Epithelial cell of proximal tubule (primary cell): ENCODE measurements around the gene NAT9. TPM values are rescaled to one million over a fixed set of nuclear protein-coding genes. Genes with fewer than 3 reads are reported as not detected.

ENCODE experiments used
- DNase-seq: peaks from one replicate; pipeline ENCODE4 v3.0.0-alpha.2; 2011; ENCODE audit warnings: low read depth
- H3K4me3 ChIP-seq: 2 replicates; pipeline ENCODE4 v1.5.1; 2011; ENCODE audit warnings: low read depth, mild to moderate bottlenecking, low read length
- CTCF ChIP-seq: conservative IDR thresholded peaks from 2 replicates; pipeline ENCODE4 v1.5.1; 2012; ENCODE audit warnings: low read depth, mild to moderate bottlenecking, low read length
- total RNA-seq: library from RNA; depleted of rRNA; stranded (reverse); fragments of >200 nt; gene quantifications from 2 replicates; pipeline ENCODE4 v1.2.3, GENCODE V29; 2015

The NAT9 gene
- total RNA-seq, 1 donor from 2014 or later, result 24.5 TPM

DNA sequence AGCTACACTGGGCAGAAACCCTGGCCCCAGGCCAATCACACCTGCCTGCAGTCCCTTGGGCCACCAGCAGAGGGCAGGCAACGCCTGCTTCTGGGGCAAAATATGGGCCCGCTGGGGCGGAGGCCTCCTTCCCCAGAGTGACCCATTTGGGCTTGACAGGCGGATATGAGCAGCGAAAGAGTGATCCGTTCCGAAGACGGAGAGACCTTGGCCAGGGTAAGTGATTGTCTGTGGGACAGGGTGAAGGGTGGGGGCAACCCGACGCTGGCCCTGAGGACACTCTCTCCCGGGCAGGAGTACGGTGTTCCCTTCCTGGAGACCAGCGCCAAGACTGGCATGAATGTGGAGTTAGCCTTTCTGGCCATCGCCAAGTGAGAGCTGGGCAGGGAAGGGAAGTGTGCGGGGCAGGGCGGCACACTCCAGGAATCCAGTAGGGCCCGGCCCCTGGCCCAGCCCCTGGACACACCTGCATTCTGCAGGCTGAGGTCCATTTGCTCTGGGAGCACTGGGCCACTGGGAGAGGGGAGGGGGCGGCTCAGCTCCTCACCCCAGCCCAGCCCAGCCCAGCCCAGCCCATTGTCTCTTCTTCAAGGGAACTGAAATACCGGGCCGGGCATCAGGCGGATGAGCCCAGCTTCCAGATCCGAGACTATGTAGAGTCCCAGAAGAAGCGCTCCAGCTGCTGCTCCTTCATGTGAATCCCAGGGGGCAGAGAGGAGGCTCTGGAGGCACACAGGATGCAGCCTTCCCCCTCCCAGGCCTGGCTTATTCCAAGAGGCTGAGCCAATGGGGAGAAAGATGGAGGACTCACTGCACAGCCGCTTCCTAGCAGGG is 31.2 kb downstream of the NAT9 start:
- DNase-seq, result no peak
- H3K4me3 ChIP-seq, result peak overlapping the region; percentile 52
- TF ChIP-seq CTCF, result peak; percentile 100

GRCh38 chr17:74744349-74744713 is 31.8 kb downstream of the NAT9 start:
- no peak for DNase-seq
- no peak for TF ChIP-seq CTCF
- H3K4me3 ChIP-seq, result no peak overlapping the region

DNA sequence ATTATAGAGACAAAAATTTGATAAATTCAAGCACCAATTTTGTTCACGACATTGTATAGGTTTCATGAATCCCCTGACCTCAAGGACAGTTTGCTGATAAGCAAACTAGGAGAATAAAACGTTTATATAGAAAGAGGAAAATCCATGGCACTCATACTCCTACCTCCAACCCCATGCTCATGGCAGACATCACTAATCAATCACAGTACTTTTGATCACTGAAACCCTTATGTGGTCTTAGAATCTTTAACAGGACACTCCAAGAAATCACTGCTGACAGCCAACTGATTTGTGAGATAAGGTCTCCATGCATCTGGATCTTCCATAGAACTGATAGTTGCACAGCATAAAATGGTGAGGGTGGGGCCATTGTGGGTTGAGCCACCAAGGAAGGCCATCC is 32.4 kb downstream of the NAT9 start:
- DNase-seq, result no peak
- H3K4me3 ChIP-seq, result no peak overlapping the region
- no peak for TF ChIP-seq CTCF

DNA sequence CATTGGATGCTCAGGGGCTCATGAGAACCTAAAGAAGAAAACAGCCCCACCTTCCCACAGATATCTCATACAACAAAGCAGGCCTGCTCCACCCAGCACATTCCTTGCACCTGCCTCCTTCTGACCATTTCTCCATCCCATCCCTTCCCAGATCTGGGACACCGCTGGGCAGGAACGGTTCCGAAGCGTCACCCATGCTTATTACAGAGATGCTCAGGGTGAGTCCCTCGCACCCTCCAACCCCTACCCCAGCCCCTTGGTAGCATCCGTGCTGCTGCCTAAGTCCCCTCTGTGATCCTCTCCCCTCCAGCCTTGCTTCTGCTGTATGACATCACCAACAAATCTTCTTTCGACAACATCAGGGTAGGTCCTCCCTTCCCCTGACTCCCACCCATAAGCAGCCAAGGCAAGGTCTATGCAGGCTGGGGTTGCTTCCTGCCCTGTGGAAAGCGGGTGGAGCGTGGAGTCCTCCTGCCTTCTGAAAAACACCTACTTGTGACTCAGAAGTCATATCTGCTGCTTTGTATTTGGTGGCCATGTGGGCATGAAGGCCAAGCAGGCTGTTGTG is 33.1 kb downstream of the NAT9 start:
- DNase-seq, result no peak
- H3K4me3 ChIP-seq, result no peak overlapping the region
- no peak for TF ChIP-seq CTCF

- no peak for TF ChIP-seq CTCF
- H3K4me3 ChIP-seq, result no peak overlapping the region
- DNase-seq, result no peak
These were observed 34.0 kb downstream of the NAT9 start for GRCh38 chr17:74742153-74742515.

GRCh38 chr17:74740641-74741387 is 35.3 kb downstream of the NAT9 start:
- DNase-seq, result no peak
- H3K4me3 ChIP-seq, result no peak overlapping the region
- TF ChIP-seq CTCF, result no peak
